Pancreas (tissue), 10 donors: Measurements from ENCODE around the gene MXRA7. TPM values are rescaled to one million over a fixed set of nuclear protein-coding genes. Genes with fewer than 3 reads are reported as not detected.

Experiments
- ATAC-seq, 4 donors: fragments of 200-7000 bp; cut with Tn5 transposase; one replicate each; pipeline versions ENCODE4 v1.8.0 to v1.9.1; 2020; ENCODE audit warnings: mild to moderate bottlenecking in 4 of 4, moderate library complexity in 4 of 4
- DNase-seq, 6 donors: peaks; one replicate each; pipeline ENCODE4 v3.0.0-alpha.2; 2020
- FAIRE-seq: peaks from 2 replicates; lab custom pipeline; 2012; peaks lifted over from hg19 to GRCh38; lab: Jason Lieb, UNC
- H3K27ac ChIP-seq, 4 donors: fragments of 200-600 bp; sonication (generic); 1 replicate in 3 of 4; 2 replicates in 1 of 4; pipeline versions ENCODE4 v1.5.0 to v1.8.0; 2020
- H3K27me3 ChIP-seq, 4 donors: fragments of 200-600 bp; one replicate each; pipeline ENCODE4 v1.8.0; 2021
- H3K36me3 ChIP-seq, 3 donors: fragments of 200-600 bp; sonication (generic) in 1 of 3; one replicate each; pipeline versions ENCODE4 v1.5.0 to v1.8.0; 2020 to 2021
- H3K4me1 ChIP-seq, 3 donors: fragments of 200-600 bp; one replicate each; pipeline ENCODE4 v1.8.0; 2021
- H3K4me3 ChIP-seq, 4 donors: fragments of 200-600 bp; sonication (generic) in 2 of 4; one replicate each; pipeline versions ENCODE4 v1.5.0 to v1.8.0; 2020 to 2021
- H3K9me3 ChIP-seq, 4 donors: fragments of 200-600 bp; one replicate each; pipeline ENCODE4 v1.8.0; 2021
- CTCF ChIP-seq, 4 donors: fragments of 200-600 bp; sonication (generic) in 3 of 4; IDR thresholded peaks; one replicate each; pipeline versions ENCODE4 v1.5.0 to v1.8.0; 2021; ENCODE audit warnings: antibody characterized with exemption in 4 of 4
- WGBS, 2 donors: extraction: QIAGEN DNeasy Blood & Tissue Kit; methylation state at CpG; one replicate each; pipeline ENCODE4 v1.1.7; 2013; 5-methylcytosine and 5-hydroxymethylcytosine counted together
- intact Hi-C, 3 donors: fragments of 100-400 bp; cut with DNase I; formaldehyde crosslinking; loops; one replicate each; pipeline versions ENCODE4 v1.11.1 to v1.14.2; 2022
- polyA plus RNA-seq, 2 donors: library from polyadenylated mRNA; stranded (reverse); fragments of 200-250 nt; gene quantifications; one replicate each; pipeline ENCODE4 v1.2.3, GENCODE V29; 2013
- total RNA-seq, 6 donors: library from RNA; stranded (reverse); fragmentation: NEBNext Ultra II Directional in 4 of 6; extraction: Animal tissue kit (Norgen Biotek cat#: 25700) in 4 of 6; gene quantifications; one replicate each; pipeline versions ENCODE4 v1.2.1 to v1.2.4, GENCODE V29; 2021 to 2023
- donor health status: healthy with polysubstance abuse.
- donor health status: DM: no; HTN: no; CAD: no; lungs with moderate emphysema.
- donor health status: DM: no; HTN: no; CAD: no.
- donor health status: control.
- donor health status: control.
- donor health status: Bipolar disorder and iron deficiency.
- donor health status: DM: yes; HTN: yes; CAD: no.
- donor health status: DM: no; HTN: no; CAD: no.
- donor health status: DM: no; HTN: no; CAD: no.
- donor health status: DM: yes; HTN: yes; CAD: no.

Gene MXRA7
- total and polyA plus RNA-seq, 8 donors, result 32.0 to 137 (median 44.7) TPM

GRCh38 chr17:76716146-76716838 lies 5.5 kb upstream of the MXRA7 start:
- H3K36me3 ChIP-seq, result peaks cover 11 to 65% (median 36%) of the 10 kb centered on the region in 3 donors
- H3K4me1 ChIP-seq, result peaks cover 4 to 10% (median 6%) of the 10 kb centered on the region in 3 donors
- DNase-seq, result no peak

GRCh38 chr17:76715496-76715830 lies 4.7 kb upstream of the MXRA7 start:
- peaks cover 7 to 13% (median 8%) of the 10 kb centered on the region in 3 donors for H3K4me1 ChIP-seq
- H3K4me3 ChIP-seq, result no peak overlapping the region
- 62 to 66% methylated on average over 2 of the region's 2 CpGs for WGBS, 2 donors
- FAIRE-seq, result no peak
- peaks cover 11 to 56% (median 28%) of the 10 kb centered on the region in 3 donors for H3K36me3 ChIP-seq
- H3K27ac ChIP-seq, result peak overlapping the region in 2 of 4 donors; percentile 23 to 28
- no peak for ATAC-seq
- intact Hi-C loops, result no loop called here
- H3K9me3 ChIP-seq, result no peaks in the 10 kb centered on the region
- no peaks in the 10 kb centered on the region for H3K27me3 ChIP-seq
- DNase-seq, result peak in 1 of 6 donors; percentile 8
- TF ChIP-seq CTCF (IDR thresholded peaks at IDR 0.05), result no peak

More at GRCh38 chr17:76716146-76716838, 5.5 kb upstream of the MXRA7 start:
- peak overlapping the region in 2 of 4 donors; percentile 12 to 50 for H3K27ac ChIP-seq
- H3K4me3 ChIP-seq, result no peak overlapping the region
- no peak for TF ChIP-seq CTCF (IDR thresholded peaks at IDR 0.05)
- H3K27me3 ChIP-seq, result no peaks in the 10 kb centered on the region
- WGBS, 2 donors, result 73 to 81% methylated on average over 13 of the region's 13 CpGs
- H3K9me3 ChIP-seq, result no peaks in the 10 kb centered on the region
- intact Hi-C loops, result no loop called here
- ATAC-seq, result peak in 3 of 4 donors; percentile 34 to 76 (median 37)
- FAIRE-seq, result no peak

GRCh38 chr17:76714822-76715495 lies 4.2 kb upstream of the MXRA7 start:
- peaks cover 11 to 51% (median 23%) of the 10 kb centered on the region in 3 donors for H3K36me3 ChIP-seq
- intact Hi-C loops, result no loop called here
- FAIRE-seq (no peak), ATAC-seq (peak in 3 of 4 donors; percentile 23 to 38 (median 28)), DNase-seq (peak in 5 of 6 donors; percentile 49 to 86 (median 63))
- H3K4me3 ChIP-seq, result no peak overlapping the region
- H3K27ac ChIP-seq, result peak overlapping the region in 2 of 4 donors; percentile 23 to 28
- WGBS, 2 donors, result 30 to 31% methylated on average over 4 of the region's 4 CpGs
- no peaks in the 10 kb centered on the region for H3K27me3 ChIP-seq
- H3K9me3 ChIP-seq, result no peaks in the 10 kb centered on the region
- TF ChIP-seq CTCF (IDR thresholded peaks at IDR 0.05), result peak; percentile 58 to 72 (median 67)
- peaks cover 7 to 13% (median 8%) of the 10 kb centered on the region in 3 donors for H3K4me1 ChIP-seq

GRCh38 chr17:76714336-76714735 lies 3.6 kb upstream of the MXRA7 start:
- no peaks in the 10 kb centered on the region for H3K27me3 ChIP-seq
- H3K4me1 ChIP-seq, result peaks cover 7 to 13% (median 8%) of the 10 kb centered on the region in 3 donors
- ATAC-seq (no peak), FAIRE-seq (no peak), DNase-seq (no peak)
- H3K27ac ChIP-seq, result no peak overlapping the region
- no peaks in the 10 kb centered on the region for H3K9me3 ChIP-seq
- WGBS, 2 donors, result 81 to 83% methylated on average over 5 of the region's 5 CpGs
- H3K36me3 ChIP-seq, result peaks cover 4 to 45% (median 17%) of the 10 kb centered on the region in 3 donors
- H3K4me3 ChIP-seq, result no peak overlapping the region
- TF ChIP-seq CTCF (IDR thresholded peaks at IDR 0.05), result no peak
- intact Hi-C loops, result no loop called here
